NCI-H748 treated with DMSO at 0.1 percent for 48 hours (cell line): ENCODE results near the gene ADGRA3.
"Not testable (repeated sequence)": the region's sequence is repeated elsewhere in the genome, so short reads cannot be mapped to it uniquely, and the experiment has no call there.

Experiments used
- DNase-seq: peaks from one replicate; lab custom pipeline; 2025; lab: John Stamatoyannopoulos, UW

Gene ADGRA3

DNA sequence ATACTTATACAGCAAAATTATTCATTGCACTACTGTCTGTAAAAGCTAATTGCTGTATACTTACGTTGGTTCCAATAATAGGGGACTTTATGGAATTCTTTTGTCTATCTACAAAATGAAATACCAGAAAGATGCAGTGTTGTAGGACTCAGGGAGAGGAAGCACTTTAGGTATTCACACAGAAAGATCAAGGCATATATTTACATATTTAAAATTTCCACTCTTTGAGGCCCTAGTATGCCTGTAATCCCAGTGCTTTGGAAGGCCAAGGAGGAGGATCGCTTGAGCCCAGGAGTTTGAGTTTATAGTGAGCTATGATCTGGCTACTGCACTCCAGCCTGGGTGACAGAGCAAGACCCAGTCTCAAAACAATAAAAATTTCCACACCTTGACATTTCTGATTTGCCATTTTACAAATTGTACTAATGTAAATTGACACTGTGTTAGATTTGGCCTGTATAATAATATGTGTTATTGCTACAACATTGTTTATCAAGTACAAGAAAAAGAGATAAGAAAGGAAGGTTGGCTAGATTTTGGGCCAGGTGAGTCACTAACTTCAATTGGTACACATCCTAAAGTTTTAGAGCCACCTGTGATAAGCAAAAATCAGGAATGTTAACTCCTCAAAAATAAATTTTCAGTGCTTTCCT lies 35.1 kb downstream of the ADGRA3 start:
- no peak for DNase-seq

DNA sequence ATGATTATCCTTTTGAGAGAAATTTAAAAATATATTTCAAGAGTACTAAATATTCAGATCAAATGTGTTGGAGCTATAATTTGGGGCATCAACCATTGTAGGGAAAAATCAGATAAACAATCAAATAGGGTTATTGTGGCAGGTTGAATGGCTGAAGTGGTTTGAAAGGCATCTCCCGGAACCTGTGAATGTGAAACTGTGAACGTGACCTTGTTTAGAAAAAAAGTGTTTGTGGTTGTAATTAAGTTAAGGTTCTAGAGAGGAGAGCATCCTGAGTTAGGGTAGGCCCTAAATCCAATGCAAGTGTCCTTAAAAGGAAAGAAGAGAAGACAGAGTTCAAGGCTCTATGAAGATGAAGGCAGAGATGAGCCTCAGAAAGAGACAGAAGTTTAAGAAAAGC lies 37.4 kb downstream of the ADGRA3 start:
- DNase-seq: no peak

DNA sequence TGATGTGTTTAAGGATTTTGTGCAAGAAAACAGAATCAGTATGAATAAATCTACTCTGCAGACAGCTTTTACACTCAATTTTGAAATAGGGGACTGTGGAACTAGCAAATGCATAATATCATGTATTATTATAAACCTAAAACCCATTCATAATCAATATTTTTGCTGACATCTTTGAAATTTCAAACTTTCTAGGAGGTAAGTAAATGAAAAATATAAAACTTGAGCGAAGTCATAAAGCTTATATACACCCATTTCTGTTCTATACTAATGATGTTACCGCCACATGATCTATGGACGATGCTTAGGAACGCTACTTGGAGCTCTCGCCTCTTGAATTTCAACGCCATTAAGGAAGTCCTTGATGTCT lies 38.1 kb downstream of the ADGRA3 start:
- DNase-seq: no peak

DNA sequence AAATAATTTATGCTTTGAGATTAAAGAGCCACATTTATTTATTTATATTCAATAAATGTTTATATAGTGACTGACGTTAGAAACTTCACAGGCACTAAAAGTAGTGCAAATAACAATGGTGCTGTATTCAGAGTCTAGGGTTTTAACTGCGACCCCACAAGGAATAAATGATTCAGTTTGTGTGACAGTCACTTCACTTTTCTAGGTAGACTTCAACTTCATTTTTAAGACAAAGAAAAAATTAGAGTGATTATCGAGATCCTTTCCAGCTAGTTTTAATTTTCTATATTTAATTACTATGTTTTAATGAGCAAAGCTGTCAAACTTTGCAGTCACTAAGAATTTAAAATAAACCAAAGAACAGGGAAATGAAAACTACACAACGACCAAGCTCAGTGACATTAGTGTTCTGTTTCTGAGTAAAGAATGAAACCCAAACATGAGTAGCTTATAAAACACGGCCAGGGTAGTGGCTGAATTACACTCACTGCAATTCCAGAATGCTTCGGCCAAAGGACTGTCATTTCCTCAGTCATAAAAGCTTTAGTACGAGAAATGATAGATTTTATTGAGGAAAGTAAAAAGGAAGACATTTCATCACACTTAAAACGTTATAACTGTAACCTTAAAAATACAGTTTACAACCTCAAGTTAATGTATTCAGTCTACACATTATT lies 38.6 kb downstream of the ADGRA3 start:
- DNase-seq: no peak

DNA sequence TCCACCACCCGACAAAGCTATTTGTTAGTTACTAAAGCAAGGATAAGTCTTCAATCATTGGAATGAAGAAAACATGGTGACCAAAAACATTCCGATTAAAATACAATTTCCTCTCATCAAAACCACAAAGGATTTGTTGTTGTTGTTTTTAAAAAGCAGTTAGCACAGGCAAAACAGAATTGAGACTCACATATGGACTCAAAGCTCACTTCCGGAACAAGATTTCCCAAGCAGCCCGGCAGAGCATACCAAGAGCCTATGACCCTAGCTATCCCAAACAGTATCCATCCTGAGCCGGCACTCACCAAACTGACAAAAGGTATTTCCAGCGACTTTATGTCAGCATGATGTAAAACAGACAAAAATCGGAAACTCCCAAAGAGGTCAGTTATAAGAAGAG lies 39.9 kb downstream of the ADGRA3 start:
- DNase-seq: no peak

DNA sequence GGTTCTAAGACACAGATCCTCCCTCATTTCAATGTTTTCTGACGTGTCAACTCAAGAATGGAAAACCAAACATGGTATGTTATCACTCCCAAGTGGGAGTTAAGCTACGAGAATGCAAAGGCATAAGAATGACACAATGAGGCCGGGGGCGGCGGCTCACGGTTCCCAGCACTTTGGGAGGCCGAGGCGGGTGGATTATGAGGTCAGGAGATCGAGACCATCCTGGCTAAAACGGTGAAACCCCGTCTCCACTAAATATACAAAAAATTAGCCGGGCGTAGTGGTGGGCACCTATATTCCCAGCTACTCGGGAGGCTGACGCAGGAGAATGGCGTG lies 40.6 kb downstream of the ADGRA3 start:
- DNase-seq: not testable (repeated sequence)

DNA sequence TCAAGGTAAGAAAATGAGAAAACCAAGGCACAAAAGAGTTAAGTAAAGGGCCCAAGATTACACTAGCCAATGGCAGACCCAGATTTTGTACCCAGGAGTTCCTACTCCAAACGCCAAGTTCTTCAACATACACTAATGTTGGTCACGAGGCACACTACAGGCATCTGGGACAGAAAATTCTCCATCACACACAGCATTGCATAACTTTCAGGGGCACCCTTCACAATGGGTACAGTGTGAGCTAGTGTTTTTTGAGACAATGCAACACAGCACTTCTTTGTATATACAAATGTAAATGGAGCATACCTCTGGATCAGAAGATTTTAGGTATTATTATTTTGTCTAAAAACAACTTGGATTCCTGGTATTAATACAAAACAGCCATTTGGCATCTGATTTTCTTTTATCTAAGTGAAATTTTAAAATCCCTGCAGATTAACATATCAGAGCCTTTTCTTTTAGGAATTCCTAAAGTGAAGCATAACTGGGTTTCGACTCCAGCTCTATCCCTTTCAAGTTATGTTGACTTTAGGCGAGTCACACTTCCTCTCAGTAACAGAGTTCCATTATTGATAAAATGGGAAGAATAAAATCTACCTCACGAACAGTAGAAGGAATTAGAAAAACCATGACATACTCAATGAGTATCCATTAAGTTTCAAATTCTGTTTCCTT lies 41.1 kb downstream of the ADGRA3 start:
- DNase-seq: no peak

DNA sequence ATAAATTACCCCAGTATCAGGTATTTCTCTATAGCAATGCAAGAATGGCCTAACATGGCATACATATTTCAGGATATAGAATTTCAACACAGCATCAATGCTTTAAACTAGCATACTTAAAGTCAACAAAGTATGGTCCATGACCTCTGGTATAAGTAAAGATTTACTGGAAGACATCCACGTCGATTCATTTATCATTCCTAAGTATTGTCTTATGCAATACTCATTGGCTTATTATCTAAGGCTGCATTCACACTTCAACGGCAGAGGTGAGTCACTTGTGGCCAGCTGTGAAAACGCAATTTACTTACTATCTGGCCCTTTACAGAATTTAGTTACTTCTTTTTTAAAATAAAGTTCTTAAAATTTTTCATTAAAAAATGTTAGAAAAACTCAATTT lies 42.6 kb downstream of the ADGRA3 start:
- DNase-seq: no peak

DNA sequence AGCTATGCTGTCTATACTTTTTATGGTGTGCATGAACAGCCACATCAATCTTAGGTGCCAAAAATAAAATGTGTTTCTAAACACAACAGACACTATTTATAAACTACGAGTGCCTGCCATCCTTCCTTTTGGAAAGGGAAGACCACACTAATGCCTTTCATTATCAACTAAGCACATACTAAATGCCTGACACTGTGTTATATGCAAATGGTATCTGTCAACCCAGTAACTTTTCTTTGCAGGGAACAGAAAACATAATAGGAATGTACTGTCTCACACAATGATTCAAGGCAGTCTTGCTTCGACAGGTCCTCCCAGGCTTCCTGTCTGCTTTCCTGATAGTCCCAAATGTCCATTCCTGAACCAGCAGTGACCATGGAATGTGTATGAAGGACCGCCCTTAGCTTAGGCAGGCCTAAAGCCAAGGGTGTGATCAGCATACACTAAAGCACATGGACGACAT lies 43.8 kb downstream of the ADGRA3 start:
- DNase-seq: no peak

DNA sequence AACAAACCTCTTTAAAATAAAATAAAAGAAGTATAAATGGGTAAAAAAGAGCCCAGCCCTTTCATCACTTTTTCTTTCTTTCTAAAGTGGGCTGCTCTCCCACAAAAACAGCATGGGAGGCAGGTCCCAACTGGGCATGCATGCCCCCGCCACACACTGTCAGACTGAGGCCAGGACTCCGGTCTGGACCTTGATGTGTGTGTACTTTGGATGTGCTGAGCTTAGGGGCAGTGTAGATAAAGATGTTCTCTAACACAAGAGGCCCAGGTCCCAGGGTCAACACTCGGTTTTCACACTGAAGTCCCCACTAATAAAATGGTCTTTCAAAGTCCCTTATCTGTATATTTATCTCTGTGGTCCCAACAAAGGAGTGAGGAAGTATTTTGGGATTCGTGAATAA lies 44.4 kb downstream of the ADGRA3 start:
- no peak for DNase-seq

DNA sequence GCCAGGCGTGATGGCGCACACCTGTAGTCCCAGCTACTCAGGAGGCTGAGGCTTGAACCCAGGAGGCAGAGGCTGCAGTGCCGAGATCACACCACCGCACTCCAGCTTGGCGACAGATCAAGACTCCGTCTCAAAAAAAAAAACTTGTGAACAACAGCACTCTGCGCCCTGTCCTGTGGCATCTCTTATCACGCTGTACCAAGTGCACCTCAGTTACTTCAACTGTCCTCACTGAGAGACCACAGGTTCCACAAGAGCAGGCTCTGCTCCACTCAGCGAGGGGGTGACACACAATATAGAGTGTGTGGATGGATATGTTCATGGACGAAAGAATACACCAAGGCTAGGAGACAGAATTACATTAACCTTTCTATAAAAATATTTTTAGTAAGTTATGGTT lies 49.3 kb downstream of the ADGRA3 start:
- DNase-seq: no peak

DNA sequence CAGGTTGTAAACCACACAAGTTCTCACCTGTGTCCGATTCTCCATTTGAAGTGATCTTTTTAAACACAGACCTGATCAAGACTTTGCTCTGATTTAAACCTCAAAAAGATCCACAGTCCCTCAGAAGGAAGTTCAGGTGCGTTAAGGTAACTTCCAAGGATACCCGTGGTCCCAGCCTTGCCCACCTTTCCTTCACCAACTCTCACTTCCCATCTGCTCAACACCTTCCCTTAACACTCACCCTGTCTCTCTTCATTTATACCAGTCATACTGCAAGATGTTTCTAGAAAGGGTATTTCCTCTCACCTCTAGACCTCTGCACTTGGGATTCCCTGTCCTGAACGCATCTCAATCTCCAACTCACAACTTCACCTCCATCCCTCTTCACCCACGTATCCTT lies 49.9 kb downstream of the ADGRA3 start:
- DNase-seq: no peak

DNA sequence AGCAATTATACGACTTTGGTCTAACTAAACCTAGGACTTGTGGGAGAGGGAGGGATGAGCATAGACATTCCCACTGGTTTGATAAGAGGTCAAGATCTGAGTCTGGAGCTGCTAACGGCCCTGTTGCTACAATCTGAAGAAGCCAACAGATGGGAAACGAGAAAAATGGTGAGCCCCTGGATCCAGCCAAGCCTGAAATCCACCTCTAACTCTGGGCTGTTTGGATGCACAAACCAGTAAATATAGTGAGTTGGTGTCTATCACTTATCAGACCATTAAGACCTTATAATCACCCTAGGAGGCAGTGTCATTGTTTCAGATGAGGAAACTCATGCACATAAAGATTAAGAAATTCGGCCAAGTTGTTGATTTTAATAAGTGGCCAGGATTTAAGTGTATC lies 50.5 kb downstream of the ADGRA3 start:
- no peak for DNase-seq

DNA sequence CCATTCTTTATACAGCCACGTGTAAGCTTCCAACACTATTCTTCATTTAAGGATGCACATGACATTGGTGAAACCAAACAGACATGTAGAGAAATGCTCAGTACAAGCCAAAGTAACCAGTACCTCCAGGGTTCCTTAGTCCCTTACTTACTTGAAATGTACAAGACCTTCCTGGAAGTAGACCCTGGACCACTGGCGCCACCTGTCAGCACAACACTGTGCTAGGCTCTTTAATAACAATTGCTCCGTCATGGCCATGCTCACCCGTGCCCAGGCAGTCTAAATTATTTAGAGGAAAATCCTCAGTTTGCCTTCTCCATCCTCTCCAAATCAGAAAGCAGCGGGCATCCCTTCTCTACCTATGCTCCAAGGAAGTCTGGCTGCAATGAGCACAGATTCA lies 52.7 kb downstream of the ADGRA3 start:
- no peak for DNase-seq

DNA sequence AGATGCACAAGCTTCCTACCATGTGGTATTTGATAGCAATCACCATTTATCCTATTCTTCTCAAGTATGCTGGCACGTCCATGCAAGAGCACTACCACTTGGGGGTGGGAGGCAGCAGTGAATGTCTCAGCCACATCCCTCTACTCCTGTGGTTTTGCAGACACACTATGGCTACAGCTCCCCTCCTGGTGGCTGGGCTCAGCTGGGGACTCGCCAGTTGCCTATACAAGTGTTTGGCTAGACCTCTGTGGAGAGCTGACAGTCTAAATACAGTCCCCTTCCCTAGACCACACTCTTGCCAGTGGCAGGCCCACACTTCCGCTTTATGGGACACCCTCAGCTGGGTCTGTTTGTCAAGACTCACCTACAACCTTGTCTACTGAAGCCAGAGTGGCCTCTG lies 53.2 kb downstream of the ADGRA3 start:
- no peak for DNase-seq

DNA sequence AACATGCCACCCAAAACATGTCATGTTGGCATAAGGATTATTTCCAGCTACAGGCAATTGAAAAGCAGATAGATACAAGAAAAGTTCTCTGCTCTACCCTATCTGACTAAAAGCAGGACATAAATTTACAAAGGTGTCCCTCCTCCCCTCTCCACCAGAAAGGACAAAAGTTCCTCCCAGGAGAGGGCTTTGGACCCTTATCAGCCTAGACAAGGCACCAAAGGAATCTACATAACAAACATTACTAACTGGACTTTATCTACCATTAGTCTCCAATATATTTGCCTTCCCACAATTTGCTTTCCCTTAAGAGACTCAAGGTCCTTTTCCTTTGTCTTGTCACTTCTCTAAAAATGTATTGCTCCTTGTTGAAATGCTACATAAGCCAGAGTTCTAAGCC lies 55.6 kb downstream of the ADGRA3 start:
- no peak for DNase-seq

DNA sequence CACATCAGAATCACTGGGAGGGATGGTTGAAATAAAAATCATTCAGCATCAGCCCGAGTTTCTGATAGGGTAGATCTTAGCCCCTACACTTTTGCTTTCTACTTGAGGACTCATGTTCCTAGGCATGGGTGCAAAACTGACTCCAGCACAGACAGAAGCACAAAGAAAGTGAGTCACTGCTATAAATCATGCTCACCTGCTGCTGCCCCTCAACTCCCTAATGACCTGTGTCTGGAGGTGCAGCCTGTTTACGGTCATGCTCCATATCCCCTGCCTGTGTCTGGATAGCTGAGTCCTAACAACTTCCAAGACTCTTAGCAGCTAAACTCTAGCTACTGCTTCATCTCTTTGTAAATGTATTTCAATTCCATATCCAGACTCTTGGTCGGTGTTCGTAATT lies 57.8 kb downstream of the ADGRA3 start:
- no peak for DNase-seq

DNA sequence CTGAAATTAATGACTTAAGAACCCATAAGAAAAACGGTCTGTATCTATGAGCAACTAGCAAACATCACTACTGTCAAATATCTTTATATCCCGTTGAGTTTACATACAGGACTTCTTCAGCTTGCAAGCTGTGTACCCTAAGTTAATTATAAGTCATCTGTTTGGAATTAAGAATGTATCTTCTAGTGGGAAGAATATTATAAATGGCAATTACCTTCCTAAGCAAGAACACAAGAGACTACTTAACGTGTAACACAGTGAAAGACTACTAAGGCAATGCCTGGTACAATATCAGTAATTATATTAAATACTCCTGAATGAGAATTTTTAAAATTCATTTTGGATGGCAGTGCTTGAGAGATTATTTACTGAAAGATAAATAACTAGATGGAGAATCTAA lies 58.5 kb downstream of the ADGRA3 start:
- no peak for DNase-seq

DNA sequence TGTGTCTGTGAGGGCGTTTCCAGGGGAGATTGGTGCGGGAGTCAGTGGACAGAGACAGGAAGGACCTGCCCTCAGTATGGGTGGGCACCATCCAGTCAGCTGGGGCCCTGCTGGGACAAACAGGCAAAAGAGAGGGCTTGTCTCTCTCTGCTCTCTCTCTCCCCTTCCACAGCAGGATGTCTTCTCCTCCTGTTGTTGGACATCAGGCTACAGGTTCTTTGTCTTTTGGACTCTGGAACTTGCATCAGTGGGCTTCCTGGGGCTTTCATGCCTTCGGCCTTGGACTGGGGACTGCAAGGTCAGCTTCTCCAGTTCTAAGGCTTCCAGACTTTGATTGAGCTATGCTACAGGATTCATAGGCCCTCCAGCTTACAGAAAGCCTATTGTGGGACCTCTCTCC lies 59.6 kb downstream of the ADGRA3 start:
- no peak for DNase-seq

DNA sequence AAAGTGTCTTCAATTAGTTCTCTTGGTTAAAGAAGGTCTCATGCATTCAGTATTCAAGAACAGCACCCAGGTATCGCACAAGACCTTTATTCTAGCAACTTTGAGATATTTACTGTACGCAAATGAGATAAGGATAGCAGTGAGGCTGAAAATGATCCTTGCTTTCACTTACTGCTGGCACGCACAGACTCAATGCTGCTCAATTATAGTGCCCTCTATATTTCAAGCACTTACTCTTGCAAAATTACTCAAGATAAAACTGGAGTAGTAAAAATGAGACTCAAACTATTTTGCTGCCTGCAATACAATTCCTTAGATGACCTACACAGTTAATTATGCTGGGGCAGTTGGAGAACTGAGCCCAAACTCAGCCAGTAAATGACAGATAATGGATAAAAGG lies 60.9 kb downstream of the ADGRA3 start:
- no peak for DNase-seq

DNA sequence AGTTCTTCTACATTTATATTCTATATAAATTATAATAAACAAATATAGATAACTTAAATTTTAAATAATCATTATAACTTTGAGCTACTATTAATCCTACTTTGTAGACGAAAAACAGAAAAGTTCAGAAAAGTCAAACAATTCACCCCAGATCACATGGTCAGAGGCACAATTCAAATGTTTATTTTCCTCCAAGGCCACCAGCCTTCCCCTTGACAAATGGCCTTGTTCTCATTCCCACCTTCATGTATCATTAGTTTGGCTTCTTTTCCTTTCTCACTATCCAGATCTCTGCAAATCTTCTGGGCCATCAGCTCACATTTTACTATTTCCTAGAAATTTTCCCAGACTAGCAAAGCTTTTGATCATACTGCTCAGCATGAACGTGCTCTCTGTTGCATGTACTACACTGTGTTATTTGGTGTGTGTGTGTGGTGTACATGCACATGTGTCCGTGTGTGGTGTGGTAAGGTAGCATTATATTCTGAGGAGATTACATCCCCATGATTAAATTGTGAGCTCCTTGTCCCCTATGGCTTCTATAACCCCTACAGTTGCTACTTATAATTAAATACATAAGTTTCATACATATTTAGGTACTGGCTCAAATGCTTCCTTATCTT lies 61.5 kb downstream of the ADGRA3 start:
- no peak for DNase-seq

DNA sequence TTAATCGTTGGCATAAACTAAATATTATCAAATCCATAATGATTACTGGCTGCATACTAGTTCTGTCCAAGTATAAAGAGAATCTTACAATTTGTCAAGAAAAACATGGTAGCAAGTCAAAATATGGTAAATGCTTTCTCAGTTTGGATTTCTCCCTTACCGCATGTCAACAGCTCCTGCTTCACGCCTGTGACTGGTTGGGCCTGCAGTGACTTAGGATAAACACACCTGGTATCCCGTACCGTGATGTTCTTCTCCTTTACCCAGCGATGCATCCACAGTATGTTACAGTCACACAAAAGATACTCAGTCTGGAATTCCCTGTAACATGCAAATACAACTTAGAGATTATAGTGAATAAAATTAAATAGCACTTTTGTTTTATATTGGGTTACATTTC lies 71.1 kb downstream of the ADGRA3 start:
- DNase-seq: no peak

DNA sequence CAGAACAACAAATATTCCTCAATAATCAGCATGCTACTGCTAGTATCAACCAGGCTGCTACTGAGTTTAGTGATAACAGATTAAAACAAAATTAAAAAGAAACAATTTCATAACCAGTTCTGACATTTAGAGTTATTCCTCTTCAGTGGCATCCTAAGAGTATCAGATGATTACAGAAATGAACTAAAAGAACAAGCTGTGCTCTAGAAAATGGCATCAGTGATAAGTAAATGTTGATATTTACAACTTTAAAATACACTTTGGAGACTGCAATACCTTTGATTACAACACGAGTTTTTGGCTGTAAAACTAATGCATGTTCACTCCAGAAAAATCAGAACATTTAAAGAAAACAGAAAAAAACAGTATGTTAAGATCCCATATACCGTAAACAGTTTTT lies 72.9 kb downstream of the ADGRA3 start:
- DNase-seq: no peak
